Central memory CD8-positive, alpha-beta T cell (primary cell): ENCODE data around the gene MVP.
"Not testable (repeated sequence)": the region's sequence is repeated elsewhere in the genome, so short reads cannot be mapped to it uniquely, and the experiment has no call there.

Experiments used
- ATAC-seq: fragments of 150-1000 bp; cut with Tn5 transposase; replicated peaks from 2 replicates; pipeline ENCODE4 v1.10.0; 2022; ENCODE audit warnings: mild to moderate bottlenecking, moderate FRiP score, moderate number of reproducible peaks; ENCODE audit not compliant: poor library complexity, severe bottlenecking; ENCODE audit errors: extremely low read depth
- DNase-seq, 2 donors: peaks; one replicate each; pipeline ENCODE4 v3.0.0; 2021; ENCODE audit warnings: low spot score in 2 of 2
- H3K27ac Mint-ChIP-seq: one replicate; pipeline ENCODE4 v1.8.0; 2022; ENCODE audit warnings: low read depth, mild to moderate bottlenecking, moderate library complexity, mixed read lengths
- H3K27me3 Mint-ChIP-seq: one replicate; pipeline ENCODE4 v1.8.0; 2022; ENCODE audit warnings: mixed read lengths
- H3K36me3 Mint-ChIP-seq: one replicate; pipeline ENCODE4 v1.8.0; 2022; ENCODE audit warnings: mild to moderate bottlenecking, moderate library complexity, mixed read lengths; ENCODE audit not compliant: insufficient read depth
- H3K4me1 Mint-ChIP-seq: one replicate; pipeline ENCODE4 v1.8.0; 2022; ENCODE audit warnings: mixed read lengths
- H3K4me3 Mint-ChIP-seq: one replicate; pipeline ENCODE4 v1.8.0; 2022; ENCODE audit warnings: mild to moderate bottlenecking, moderate library complexity, mixed read lengths
- H3K9me3 Mint-ChIP-seq: one replicate; pipeline ENCODE4 v1.8.0; 2022; ENCODE audit warnings: mixed read lengths

Gene MVP

GRCh38 chr16:29878172-29878571, 57.9 kb downstream of the MVP start:
- no peaks in the 10 kb centered on the region for H3K36me3 Mint-ChIP-seq
- peaks cover 26% of the 10 kb centered on the region for H3K4me1 Mint-ChIP-seq
- H3K27me3 Mint-ChIP-seq = peaks cover 48% of the 10 kb centered on the region
- H3K9me3 Mint-ChIP-seq = no peaks in the 10 kb centered on the region
- no peak overlapping the region for H3K4me3 Mint-ChIP-seq
- no peak for DNase-seq
- H3K27ac Mint-ChIP-seq = no peak overlapping the region
- no peak for ATAC-seq

DNA sequence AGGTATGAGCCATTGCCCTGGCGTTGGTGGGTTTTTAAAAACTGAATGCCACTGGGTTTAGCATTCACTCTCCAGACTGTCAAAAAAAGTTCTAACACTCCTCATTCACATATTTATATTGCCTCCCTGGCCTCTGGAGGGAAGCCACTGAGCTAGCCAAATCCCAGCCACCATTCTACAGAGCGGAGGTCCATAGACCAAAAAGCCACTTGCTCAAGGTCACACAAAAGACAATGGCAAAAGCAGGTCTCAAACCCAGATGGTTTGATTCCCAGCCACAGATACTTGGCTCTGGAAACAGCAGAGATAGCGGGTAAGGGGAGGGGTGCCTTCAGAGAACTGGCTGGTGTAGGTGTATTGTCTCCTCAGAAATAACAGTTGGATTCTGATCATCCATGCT, 60.8 kb downstream of the MVP start:
- no peak overlapping the region for H3K27ac Mint-ChIP-seq
- H3K27me3 Mint-ChIP-seq = peaks cover 62% of the 10 kb centered on the region
- H3K9me3 Mint-ChIP-seq = no peaks in the 10 kb centered on the region
- no peak for ATAC-seq
- peaks cover 22% of the 10 kb centered on the region for H3K4me1 Mint-ChIP-seq
- no peaks in the 10 kb centered on the region for H3K36me3 Mint-ChIP-seq
- no peak overlapping the region for H3K4me3 Mint-ChIP-seq
- DNase-seq = no peak

GRCh38 chr16:29883987-29884386, 63.7 kb downstream of the MVP start:
- Mint-ChIP-seq H3K27ac (no peak overlapping the region), H3K4me1 (no peaks in the 10 kb centered on the region), H3K27me3 (peaks cover 38% of the 10 kb centered on the region), H3K36me3 (no peaks in the 10 kb centered on the region), H3K9me3 (no peaks in the 10 kb centered on the region), H3K4me3 (no peak overlapping the region)
- no peak for ATAC-seq
- no peak for DNase-seq

DNA sequence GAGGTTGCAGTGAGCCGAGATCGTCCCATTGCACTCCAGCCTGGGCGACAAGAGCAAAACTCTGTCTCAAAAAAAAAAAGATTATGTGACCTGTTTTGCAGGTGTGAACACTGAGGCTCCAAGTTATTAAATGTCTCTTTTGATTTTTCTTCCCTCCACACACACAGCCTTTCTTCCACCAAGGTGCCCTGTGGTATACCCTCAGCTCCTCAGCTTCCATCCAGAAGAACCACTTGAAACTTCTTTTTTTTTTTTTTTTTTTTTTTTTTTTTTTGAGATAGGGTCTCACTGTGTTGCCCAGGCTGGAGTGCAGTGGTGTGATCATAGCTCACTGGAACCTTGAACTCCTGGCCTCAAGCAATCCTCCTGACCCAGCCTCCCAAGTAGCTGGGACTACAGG, 69.1 kb downstream of the MVP start:
- not testable (repeated sequence) for H3K9me3 Mint-ChIP-seq

DNA sequence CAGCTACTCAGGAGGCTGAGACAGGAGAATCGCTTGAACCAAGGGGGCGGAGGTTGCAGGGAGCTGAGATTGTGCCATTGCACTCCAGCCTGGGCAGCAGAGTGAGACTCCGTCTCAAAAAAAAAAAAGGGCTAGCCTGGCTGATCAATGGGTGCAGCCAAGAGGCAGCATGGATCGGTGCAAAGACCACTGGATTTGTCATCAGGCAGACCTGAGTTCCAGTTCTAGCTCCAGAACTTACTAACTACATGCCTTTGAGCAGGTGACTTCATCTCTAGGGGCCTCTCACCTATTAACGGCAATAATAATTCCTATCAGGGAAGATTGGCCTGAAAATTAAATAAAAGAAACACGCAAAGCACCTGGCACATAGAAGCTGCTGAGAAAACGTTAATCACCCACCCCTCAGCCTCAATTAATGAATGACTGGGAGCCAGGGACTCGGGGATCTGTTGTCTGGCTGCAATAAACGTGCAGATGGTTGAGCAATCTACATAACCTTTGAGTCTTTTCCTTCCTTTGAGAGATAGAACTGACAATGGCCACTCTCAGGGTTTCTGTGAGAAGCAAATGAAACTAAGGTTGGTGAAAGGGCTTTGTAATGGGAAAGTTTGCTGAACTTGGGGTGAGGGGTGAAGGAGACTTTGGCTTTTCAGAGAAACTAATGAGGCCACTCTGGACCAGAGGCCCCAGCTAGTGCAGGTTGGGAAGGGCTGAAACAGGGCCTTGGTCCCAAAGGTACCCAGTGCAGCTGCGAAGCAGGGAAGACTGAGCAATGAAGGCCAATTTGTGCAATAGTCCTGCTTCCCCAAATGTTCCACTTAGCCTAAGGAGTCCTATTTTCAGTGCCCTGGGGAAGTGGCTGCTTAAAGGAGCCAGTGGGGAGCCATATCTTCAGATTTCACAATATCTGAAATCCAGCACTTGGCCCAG, 71.5 kb downstream of the MVP start:
- DNase-seq = no peak
- Mint-ChIP-seq H3K36me3 (no peaks in the 10 kb centered on the region), H3K4me3 (no peak overlapping the region), H3K27ac (no peak overlapping the region), H3K4me1 (no peaks in the 10 kb centered on the region), H3K27me3 (peaks cover 24% of the 10 kb centered on the region), H3K9me3 (no peaks in the 10 kb centered on the region)
- ATAC-seq = no peak

More for the DNA sequence above, 69.1 kb downstream of the MVP start:
- not testable (repeated sequence) for DNase-seq, H3K36me3 Mint-ChIP-seq, ATAC-seq, H3K4me3 Mint-ChIP-seq, H3K4me1 Mint-ChIP-seq, H3K27ac Mint-ChIP-seq, H3K27me3 Mint-ChIP-seq

GRCh38 chr16:29892458-29892813, 72.2 kb downstream of the MVP start:
- H3K36me3 Mint-ChIP-seq = no peaks in the 10 kb centered on the region
- no peak for ATAC-seq

GRCh38 chr16:29893553-29893952, 73.3 kb downstream of the MVP start:
- DNase-seq = no peak
- H3K27me3 Mint-ChIP-seq = peaks cover 42% of the 10 kb centered on the region
- H3K4me1 Mint-ChIP-seq = peaks cover 3% of the 10 kb centered on the region
- no peak overlapping the region for H3K4me3 Mint-ChIP-seq
- no peak overlapping the region for H3K27ac Mint-ChIP-seq
- no peaks in the 10 kb centered on the region for H3K36me3 Mint-ChIP-seq
- no peaks in the 10 kb centered on the region for H3K9me3 Mint-ChIP-seq
- ATAC-seq = no peak

More at GRCh38 chr16:29892458-29892813, 72.2 kb downstream of the MVP start:
- DNase-seq = no peak
- Mint-ChIP-seq H3K4me3 (no peak overlapping the region), H3K9me3 (no peaks in the 10 kb centered on the region), H3K27me3 (peaks cover 31% of the 10 kb centered on the region), H3K4me1 (no peaks in the 10 kb centered on the region), H3K27ac (no peak overlapping the region)

DNA sequence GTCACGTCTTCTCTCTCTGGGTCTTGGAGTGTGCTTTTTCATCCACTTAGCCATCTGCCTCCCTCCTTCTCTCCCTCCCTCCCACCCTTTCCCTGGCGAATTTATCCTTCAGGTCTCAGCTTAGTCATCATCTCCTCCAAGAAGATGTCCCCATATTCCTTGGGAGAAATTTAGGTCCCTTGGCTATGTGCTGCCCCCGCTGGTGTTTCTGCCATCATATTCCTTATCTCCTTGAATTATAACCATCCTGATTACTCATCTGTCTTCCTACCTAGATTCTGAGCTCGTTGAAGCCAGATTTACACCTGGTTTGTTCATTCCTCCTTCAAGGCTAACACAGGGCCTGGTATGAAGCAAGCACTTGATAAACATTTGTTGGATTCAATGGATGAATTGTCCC, 74.1 kb downstream of the MVP start:
- ATAC-seq (no peak), DNase-seq (no peak)
- Mint-ChIP-seq H3K27me3 (peaks cover 50% of the 10 kb centered on the region), H3K27ac (no peak overlapping the region), H3K36me3 (no peaks in the 10 kb centered on the region), H3K4me1 (peaks cover 10% of the 10 kb centered on the region), H3K4me3 (no peak overlapping the region), H3K9me3 (no peaks in the 10 kb centered on the region)

DNA sequence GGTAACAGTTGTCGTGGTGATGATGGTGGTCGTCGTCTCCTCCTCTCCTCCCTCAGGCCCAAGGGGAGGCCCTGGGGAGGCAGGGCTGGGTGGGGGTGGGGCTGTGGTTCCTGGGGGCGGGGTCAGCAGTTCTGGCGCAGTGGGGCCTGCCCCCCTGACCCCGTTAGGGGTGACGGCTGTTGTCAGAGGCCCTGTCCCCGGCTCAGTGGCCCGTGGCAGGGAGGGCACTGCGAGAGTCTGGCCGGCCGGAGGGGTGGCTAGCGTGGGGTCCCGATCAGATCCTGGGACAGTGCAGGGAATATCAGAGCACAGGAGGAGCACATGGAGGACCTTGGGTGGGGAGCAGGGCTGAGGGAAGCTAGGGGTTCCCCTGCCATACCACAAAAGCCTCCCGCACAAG, 76.6 kb downstream of the MVP start:
- H3K4me1 Mint-ChIP-seq = peaks cover 19% of the 10 kb centered on the region
- ATAC-seq (no peak), DNase-seq (no peak)
- no peak overlapping the region for H3K27ac Mint-ChIP-seq
- H3K36me3 Mint-ChIP-seq = no peaks in the 10 kb centered on the region
- H3K4me3 Mint-ChIP-seq = no peak overlapping the region
- H3K9me3 Mint-ChIP-seq = no peaks in the 10 kb centered on the region
- peaks cover 50% of the 10 kb centered on the region for H3K27me3 Mint-ChIP-seq

DNA sequence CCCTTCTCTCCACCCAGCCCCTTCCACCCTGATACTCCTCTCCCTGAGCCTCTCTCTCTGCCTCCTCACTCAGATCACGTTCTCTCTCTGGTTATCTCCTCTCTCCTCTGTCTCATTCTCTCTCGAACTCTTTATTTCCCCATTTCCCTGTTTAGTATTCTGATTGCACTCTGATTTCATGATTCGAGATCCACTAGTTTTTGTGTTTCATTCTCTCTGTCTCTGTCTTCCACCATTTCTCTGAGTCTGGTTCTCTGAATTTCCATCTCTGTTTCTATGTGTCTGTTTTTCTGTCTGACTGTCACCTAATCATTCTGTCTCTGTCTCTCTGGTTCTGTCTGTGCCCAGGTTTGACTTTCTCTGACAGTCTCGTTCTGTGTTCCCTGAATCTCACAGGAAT, 77.1 kb downstream of the MVP start:
- H3K9me3 Mint-ChIP-seq = no peaks in the 10 kb centered on the region
- H3K27ac Mint-ChIP-seq = no peak overlapping the region
- H3K4me1 Mint-ChIP-seq = peaks cover 19% of the 10 kb centered on the region
- DNase-seq = no peak
- no peak overlapping the region for H3K4me3 Mint-ChIP-seq
- no peak for ATAC-seq
- peaks cover 50% of the 10 kb centered on the region for H3K27me3 Mint-ChIP-seq
- no peaks in the 10 kb centered on the region for H3K36me3 Mint-ChIP-seq
